Smooth muscle cell (in vitro differentiated cells): ENCODE data around the gene GPR18. TPM values are rescaled to one million over a fixed set of nuclear protein-coding genes. Genes with fewer than 3 reads are reported as not detected.
A peak's percentile ranks its signal among the peaks of the same experiment; 100 is the strongest.

Experiments used
- DNase-seq: peaks from one replicate; lab custom pipeline; 2025; ENCODE audit not compliant: unreplicated experiment; lab: John Stamatoyannopoulos, UW
- H2AFZ ChIP-seq: fragments of 200-600 bp; sonication (generic); 2 replicates; pipeline ENCODE4 v1.6.0; 2016; ENCODE audit warnings: antibody characterized with exemption, low read depth, mild to moderate bottlenecking
- H3F3A ChIP-seq: fragments of 200-600 bp; sonication (generic); 2 replicates; pipeline ENCODE4 v1.6.0; 2017; ENCODE audit warnings: antibody characterized with exemption, low read depth
- H3K27ac ChIP-seq: fragments of 200-600 bp; sonication (generic); 2 replicates; pipeline ENCODE4 v1.5.1; 2016; ENCODE audit warnings: low read depth, mild to moderate bottlenecking
- H3K27me3 ChIP-seq: fragments of 200-600 bp; sonication (generic); 2 replicates; pipeline ENCODE4 v1.6.1; 2016; ENCODE audit warnings: low read depth, mild to moderate bottlenecking
- H3K36me3 ChIP-seq: fragments of 200-600 bp; sonication (generic); 2 replicates; pipeline ENCODE4 v1.5.1; 2016; ENCODE audit warnings: low read depth
- H3K4me1 ChIP-seq: fragments of 200-600 bp; sonication (generic); 2 replicates; pipeline ENCODE4 v1.5.1; 2016; ENCODE audit warnings: low read depth
- H3K4me2 ChIP-seq: fragments of 200-600 bp; sonication (generic); 2 replicates; pipeline ENCODE4 v1.6.0; 2016; ENCODE audit warnings: mild to moderate bottlenecking
- H3K4me3 ChIP-seq: fragments of 200-600 bp; sonication (generic); 2 replicates; pipeline ENCODE4 v1.5.1; 2016; ENCODE audit warnings: mild to moderate bottlenecking
- H3K79me2 ChIP-seq: fragments of 200-600 bp; sonication (generic); 2 replicates; pipeline ENCODE4 v1.6.0; 2016; ENCODE audit warnings: low read depth, mild to moderate bottlenecking
- H3K9ac ChIP-seq: fragments of 200-600 bp; sonication (generic); 2 replicates; pipeline ENCODE4 v1.6.0; 2016; ENCODE audit warnings: low read depth
- H3K9me3 ChIP-seq: fragments of 200-600 bp; sonication (generic); replicated peaks from 2 replicates; pipeline ENCODE4 v1.5.1; 2016; ENCODE audit warnings: low read depth
- H4K20me1 ChIP-seq: fragments of 200-600 bp; sonication (generic); 2 replicates; pipeline ENCODE4 v1.6.0; 2016; ENCODE audit warnings: low read depth
- WGBS: methylation state at CpG from one replicate; pipeline ENCODE4 v1.1.7; 2016; ENCODE audit warnings: low lambda C conversion rate; 5-methylcytosine and 5-hydroxymethylcytosine counted together
- polyA plus RNA-seq: library from polyadenylated mRNA; unstranded; fragments of >200 nt; fragmentation: Nextera tagmentation; extraction: Ambion mirVana; gene quantifications from 2 replicates; pipeline ENCODE4 v1.2.1, GENCODE V29; 2016
- small RNA-seq: library from RNA; depleted of rRNA; stranded (forward); fragments of <200 nt; gene quantifications from one replicate; pipeline ENCODE3, GENCODE V24; 2014
- total RNA-seq: library from RNA; depleted of rRNA; stranded (reverse); fragments of >200 nt; gene quantifications from 2 replicates; pipeline ENCODE4 v1.2.3, GENCODE V29; 2014
- TF ChIP-seq, protein P1 (sequence below): fragments of 200-600 bp; sonication (generic); IDR thresholded peaks from 2 replicates; pipeline ENCODE4 v1.5.1; 2017; ENCODE audit warnings: borderline replicate concordance, mild to moderate bottlenecking, antibody characterized with exemption; ENCODE audit not compliant: insufficient read depth, poor library complexity, severe bottlenecking

The GPR18 gene
- total and polyA plus RNA-seq, 2 experiments from 2014 or later: not detected

DNA sequence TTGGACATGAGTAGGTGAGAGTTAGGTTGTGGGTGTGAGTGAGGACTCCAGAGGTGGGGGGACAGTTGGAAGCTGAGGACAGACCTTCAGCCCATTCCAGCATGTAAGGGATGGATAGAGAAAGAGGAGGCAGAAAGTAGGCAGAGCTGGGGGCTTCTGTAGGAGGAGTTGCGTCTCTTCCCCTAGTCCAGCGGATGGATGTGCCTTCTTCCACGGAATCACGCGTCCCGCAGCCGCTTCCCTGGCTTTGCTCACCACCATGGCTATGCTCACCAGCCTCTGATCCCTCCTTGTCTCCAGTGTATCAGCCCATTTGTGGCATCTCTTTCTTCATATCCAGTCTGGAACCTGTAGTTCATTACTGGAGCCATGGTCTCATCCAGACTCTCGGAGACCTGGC, 52.0 kb downstream of the GPR18 start:
- no peaks in the 10 kb centered on the region for H3K36me3 ChIP-seq
- H3F3A ChIP-seq: no peaks in the 10 kb centered on the region
- 98% methylated on average over 8 of the region's 8 CpGs for WGBS
- DNase-seq: no peak
- H4K20me1 ChIP-seq: peaks cover 91% of the 10 kb centered on the region
- no peaks in the 10 kb centered on the region for H3K27me3 ChIP-seq
- H3K4me2 ChIP-seq: no peak overlapping the region
- no peak overlapping the region for H2AFZ ChIP-seq
- no peak overlapping the region for H3K9ac ChIP-seq
- TF ChIP-seq, protein P1, sequence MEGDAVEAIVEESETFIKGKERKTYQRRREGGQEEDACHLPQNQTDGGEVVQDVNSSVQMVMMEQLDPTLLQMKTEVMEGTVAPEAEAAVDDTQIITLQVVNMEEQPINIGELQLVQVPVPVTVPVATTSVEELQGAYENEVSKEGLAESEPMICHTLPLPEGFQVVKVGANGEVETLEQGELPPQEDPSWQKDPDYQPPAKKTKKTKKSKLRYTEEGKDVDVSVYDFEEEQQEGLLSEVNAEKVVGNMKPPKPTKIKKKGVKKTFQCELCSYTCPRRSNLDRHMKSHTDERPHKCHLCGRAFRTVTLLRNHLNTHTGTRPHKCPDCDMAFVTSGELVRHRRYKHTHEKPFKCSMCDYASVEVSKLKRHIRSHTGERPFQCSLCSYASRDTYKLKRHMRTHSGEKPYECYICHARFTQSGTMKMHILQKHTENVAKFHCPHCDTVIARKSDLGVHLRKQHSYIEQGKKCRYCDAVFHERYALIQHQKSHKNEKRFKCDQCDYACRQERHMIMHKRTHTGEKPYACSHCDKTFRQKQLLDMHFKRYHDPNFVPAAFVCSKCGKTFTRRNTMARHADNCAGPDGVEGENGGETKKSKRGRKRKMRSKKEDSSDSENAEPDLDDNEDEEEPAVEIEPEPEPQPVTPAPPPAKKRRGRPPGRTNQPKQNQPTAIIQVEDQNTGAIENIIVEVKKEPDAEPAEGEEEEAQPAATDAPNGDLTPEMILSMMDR: no peak
- no peaks in the 10 kb centered on the region for H3K9me3 ChIP-seq
- H3K79me2 ChIP-seq: peaks cover 71% of the 10 kb centered on the region
- peaks cover 9% of the 10 kb centered on the region for H3K4me1 ChIP-seq
- no peak overlapping the region for H3K4me3 ChIP-seq
- no peak overlapping the region for H3K27ac ChIP-seq

DNA sequence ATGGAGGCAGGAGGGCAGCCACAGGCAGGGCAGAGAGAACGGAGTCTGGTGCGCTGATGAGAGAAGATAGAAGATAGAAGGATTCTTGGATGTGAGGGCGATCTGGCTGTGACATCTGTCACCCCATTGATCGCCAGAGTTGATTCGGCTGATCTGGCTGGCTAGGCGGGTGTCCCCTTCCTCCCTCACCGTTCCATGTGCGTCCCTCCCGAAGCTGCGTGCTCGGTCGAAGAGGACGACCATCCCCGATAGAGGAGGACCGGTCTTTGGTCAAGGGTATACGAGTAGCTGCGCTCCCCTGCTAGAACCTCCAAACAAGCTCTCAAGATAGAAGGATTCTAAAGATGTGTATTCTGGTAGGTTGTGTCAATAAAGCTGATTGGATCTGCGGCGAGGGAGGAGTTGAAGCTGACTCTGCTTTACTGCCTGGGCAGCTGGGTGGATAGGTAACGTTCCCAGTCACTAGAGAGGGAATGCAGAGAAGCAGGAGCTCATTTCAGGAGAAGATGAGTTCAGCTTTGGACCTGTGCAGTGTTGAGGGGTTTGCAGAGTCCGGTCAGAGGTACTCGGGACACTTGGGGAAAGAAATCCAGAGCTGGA, 52.5 kb downstream of the GPR18 start:
- 97% methylated on average over 22 of the region's 22 CpGs for WGBS

More for the DNA sequence above, 52.5 kb downstream of the GPR18 start:
- Histone ChIP-seq H3K4me2 (no peak overlapping the region), H3K36me3 (no peaks in the 10 kb centered on the region), H3K9me3 (no peaks in the 10 kb centered on the region), H3K4me3 (no peak overlapping the region), H3K79me2 (peaks cover 66% of the 10 kb centered on the region), H2AFZ (no peak overlapping the region), H3K9ac (no peak overlapping the region), H3K27ac (no peak overlapping the region), H4K20me1 (peaks cover 86% of the 10 kb centered on the region), H3F3A (no peaks in the 10 kb centered on the region), H3K27me3 (no peaks in the 10 kb centered on the region), H3K4me1 (peaks cover 9% of the 10 kb centered on the region)
- no peak for DNase-seq
- TF ChIP-seq, protein P1: no peak

Small RNA genes within 50 kb of the gene (small RNA-seq; reads per million reads assigned to genes)
- 0.26 reads per million, percentile 2 among the genes with 10 or more reads in this experiment for gene RN7SKP9

Other genes with a start within 250 kb of the GPR18 start
- gene UBAC2, start 57.5 kb downstream of the GPR18 start, total RNA-seq: 58.4 and 69.9 TPM in 2 replicates
- 74.0 and 85.3 TPM in 2 replicates for gene UBAC2, start 57.5 kb downstream of the GPR18 start, polyA plus RNA-seq
- gene GPR183, start 49.0 kb upstream of the GPR18 start, total RNA-seq: 33.0 and 46.4 TPM in 2 replicates
- 26.8 and 32.4 TPM in 2 replicates for gene GPR183, start 49.0 kb upstream of the GPR18 start, polyA plus RNA-seq
- gene TM9SF2, start 243.1 kb upstream of the GPR18 start, total RNA-seq: 272 and 332 TPM in 2 replicates
- 170 and 195 TPM in 2 replicates for gene TM9SF2, start 243.1 kb upstream of the GPR18 start, polyA plus RNA-seq